ENCODE measurements around the gene PRDM2.

PRDM2 gene

GRCh38 chr1:13735168-13735930 is 35.4 kb downstream of the PRDM2 start:
- Histone ChIP-seq H3K27me3 (ENCODE audit: control insufficient read depth, insufficient read depth, low read length) (no peaks in the 10 kb centered on the region), H3K4me1 (ENCODE audit: control insufficient read depth, insufficient read depth, low read length) (no peaks in the 10 kb centered on the region), H3K9me3 (ENCODE audit: control insufficient read depth, insufficient read depth, low read depth, low read length) (no peaks in the 10 kb centered on the region), H3K9ac (ENCODE audit: low read length) (no peak overlapping the region), H3K4me3 (ENCODE audit: low read depth, low read length) (no peak overlapping the region), H3K27ac (ENCODE audit: low read depth, low read length) (no peak overlapping the region), H3K36me3 (ENCODE audit: control insufficient read depth, insufficient read depth, low read length) (no peaks in the 10 kb centered on the region)

- Histone ChIP-seq H3K4me1 (ENCODE audit: control insufficient read depth, insufficient read depth, low read length) (no peaks in the 10 kb centered on the region), H3K27ac (ENCODE audit: low read depth, low read length) (no peak overlapping the region), H3K27me3 (ENCODE audit: control insufficient read depth, insufficient read depth, low read length) (no peaks in the 10 kb centered on the region), H3K36me3 (ENCODE audit: control insufficient read depth, insufficient read depth, low read length) (peaks cover 3% of the 10 kb centered on the region; the same call in 1 of the 2 replicates), H3K9me3 (ENCODE audit: control insufficient read depth, insufficient read depth, low read depth, low read length) (no peaks in the 10 kb centered on the region), H3K4me3 (ENCODE audit: low read depth, low read length) (no peak overlapping the region), H3K9ac (ENCODE audit: low read length) (no peak overlapping the region)
Measured at GRCh38 chr1:13737398-13737797, 37.4 kb downstream of the PRDM2 start.

- Histone ChIP-seq H3K9me3 (ENCODE audit: control insufficient read depth, insufficient read depth, low read depth, low read length) (no peaks in the 10 kb centered on the region), H3K4me3 (ENCODE audit: low read depth, low read length) (no peak overlapping the region), H3K9ac (ENCODE audit: low read length) (no peak overlapping the region), H3K36me3 (ENCODE audit: control insufficient read depth, insufficient read depth, low read length) (peaks cover 6% of the 10 kb centered on the region; the same call in 1 of the 2 replicates), H3K27ac (ENCODE audit: low read depth, low read length) (no peak overlapping the region), H3K27me3 (ENCODE audit: control insufficient read depth, insufficient read depth, low read length) (peaks cover 11% of the 10 kb centered on the region), H3K4me1 (ENCODE audit: control insufficient read depth, insufficient read depth, low read length) (peaks cover 5% of the 10 kb centered on the region; the same call in 1 of the 2 replicates)
Measured at GRCh38 chr1:13746342-13746741, 46.4 kb downstream of the PRDM2 start.

GRCh38 chr1:13748610-13749505 is 48.9 kb downstream of the PRDM2 start:
- Histone ChIP-seq H3K27ac (ENCODE audit: low read depth, low read length) (no peak overlapping the region), H3K4me3 (ENCODE audit: low read depth, low read length) (peak overlapping the region; percentile 96), H3K4me1 (ENCODE audit: control insufficient read depth, insufficient read depth, low read length) (peaks cover 9% of the 10 kb centered on the region), H3K9ac (ENCODE audit: low read length) (peak overlapping the region; percentile 67), H3K9me3 (ENCODE audit: control insufficient read depth, insufficient read depth, low read depth, low read length) (no peaks in the 10 kb centered on the region), H3K36me3 (ENCODE audit: control insufficient read depth, insufficient read depth, low read length) (0 out of 2 replicates have a peak, but pooled peaks cover 3% of the 10 kb centered on the region), H3K27me3 (ENCODE audit: control insufficient read depth, insufficient read depth, low read length) (peaks cover 11% of the 10 kb centered on the region)

- peaks cover 13% of the 10 kb centered on the region for H3K4me1 ChIP-seq (ENCODE audit: control insufficient read depth, insufficient read depth, low read length)
- 0 out of 2 replicates have a peak, but pooled peaks cover 7% of the 10 kb centered on the region for H3K36me3 ChIP-seq (ENCODE audit: control insufficient read depth, insufficient read depth, low read length)
- peak overlapping the region; percentile 77 for H3K4me3 ChIP-seq (ENCODE audit: low read depth, low read length)
- H3K9ac ChIP-seq (ENCODE audit: low read length) = peak overlapping the region; percentile 85
- no peaks in the 10 kb centered on the region for H3K9me3 ChIP-seq (ENCODE audit: control insufficient read depth, insufficient read depth, low read depth, low read length)
- H3K27ac ChIP-seq (ENCODE audit: low read depth, low read length) = peak overlapping the region; percentile 71; the same call in 1 of the 2 replicates
- peaks cover 11% of the 10 kb centered on the region for H3K27me3 ChIP-seq (ENCODE audit: control insufficient read depth, insufficient read depth, low read length)
Measured at GRCh38 chr1:13749543-13750341, 49.8 kb downstream of the PRDM2 start.

DNA sequence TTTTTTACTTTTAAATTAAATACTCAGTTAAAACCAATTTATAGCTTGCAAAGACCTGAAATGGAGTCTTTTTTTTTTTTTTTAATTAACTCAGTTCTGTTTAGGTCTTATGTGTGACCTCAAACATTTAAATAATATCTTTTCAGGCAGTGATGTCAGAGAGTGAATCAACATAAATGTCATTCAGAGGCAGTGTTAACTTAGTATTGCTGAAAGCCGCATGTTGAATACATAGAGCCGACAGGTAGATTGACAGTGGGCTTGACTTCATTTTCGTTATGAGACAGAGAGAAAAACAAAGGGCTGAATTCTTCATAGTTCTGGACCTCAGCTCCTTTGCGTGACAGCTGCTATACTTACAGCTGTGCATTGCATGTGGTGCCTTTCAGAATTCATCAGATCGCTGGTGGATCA is 51.5 kb downstream of the PRDM2 start:
- 0 out of 2 replicates have a peak, but pooled peaks cover 7% of the 10 kb centered on the region for H3K36me3 ChIP-seq (ENCODE audit: control insufficient read depth, insufficient read depth, low read length)
- no peaks in the 10 kb centered on the region for H3K9me3 ChIP-seq (ENCODE audit: control insufficient read depth, insufficient read depth, low read depth, low read length)
- peaks cover 11% of the 10 kb centered on the region for H3K27me3 ChIP-seq (ENCODE audit: control insufficient read depth, insufficient read depth, low read length)
- H3K4me3 ChIP-seq (ENCODE audit: low read depth, low read length) = no peak overlapping the region
- H3K27ac ChIP-seq (ENCODE audit: low read depth, low read length) = no peak overlapping the region
- peaks cover 13% of the 10 kb centered on the region for H3K4me1 ChIP-seq (ENCODE audit: control insufficient read depth, insufficient read depth, low read length)
- H3K9ac ChIP-seq (ENCODE audit: low read length) = no peak overlapping the region

GRCh38 chr1:13751985-13752384 is 52.0 kb downstream of the PRDM2 start:
- Histone ChIP-seq H3K4me1 (ENCODE audit: control insufficient read depth, insufficient read depth, low read length) (peaks cover 13% of the 10 kb centered on the region), H3K36me3 (ENCODE audit: control insufficient read depth, insufficient read depth, low read length) (0 out of 2 replicates have a peak, but pooled peaks cover 7% of the 10 kb centered on the region), H3K4me3 (ENCODE audit: low read depth, low read length) (no peak overlapping the region), H3K9ac (ENCODE audit: low read length) (no peak overlapping the region), H3K27me3 (ENCODE audit: control insufficient read depth, insufficient read depth, low read length) (peaks cover 11% of the 10 kb centered on the region), H3K27ac (ENCODE audit: low read depth, low read length) (no peak overlapping the region), H3K9me3 (ENCODE audit: control insufficient read depth, insufficient read depth, low read depth, low read length) (no peaks in the 10 kb centered on the region)

DNA sequence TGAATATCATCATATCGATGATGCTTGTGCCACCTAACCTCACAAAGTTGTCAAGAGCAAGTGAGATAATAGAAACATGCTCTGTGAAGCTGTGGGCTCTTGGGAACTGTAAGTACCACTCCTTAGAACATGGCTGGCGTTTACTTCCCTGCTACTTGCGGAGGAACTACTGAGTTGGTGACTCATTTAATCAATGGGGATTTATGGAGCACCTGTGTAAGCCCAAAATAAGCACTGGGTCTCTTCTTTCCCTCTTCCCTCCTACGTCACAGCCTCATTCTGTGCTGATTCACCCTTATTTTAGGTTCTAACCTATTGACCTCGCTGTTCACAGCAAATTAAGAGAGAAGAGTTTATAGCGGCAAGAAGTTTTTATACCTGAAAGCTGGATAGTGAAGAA is 52.9 kb downstream of the PRDM2 start:
- H3K9me3 ChIP-seq (ENCODE audit: control insufficient read depth, insufficient read depth, low read depth, low read length) = no peaks in the 10 kb centered on the region
- H3K4me3 ChIP-seq (ENCODE audit: low read depth, low read length) = no peak overlapping the region
- H3K27me3 ChIP-seq (ENCODE audit: control insufficient read depth, insufficient read depth, low read length) = peaks cover 8% of the 10 kb centered on the region
- 0 out of 2 replicates have a peak, but pooled peaks cover 7% of the 10 kb centered on the region for H3K36me3 ChIP-seq (ENCODE audit: control insufficient read depth, insufficient read depth, low read length)
- no peak overlapping the region for H3K9ac ChIP-seq (ENCODE audit: low read length)
- no peak overlapping the region for H3K27ac ChIP-seq (ENCODE audit: low read depth, low read length)
- H3K4me1 ChIP-seq (ENCODE audit: control insufficient read depth, insufficient read depth, low read length) = peaks cover 15% of the 10 kb centered on the region

- peaks cover 13% of the 10 kb centered on the region for H3K4me1 ChIP-seq (ENCODE audit: control insufficient read depth, insufficient read depth, low read length)
- no peak overlapping the region for H3K27ac ChIP-seq (ENCODE audit: low read depth, low read length)
- H3K4me3 ChIP-seq (ENCODE audit: low read depth, low read length) = no peak overlapping the region
- H3K9me3 ChIP-seq (ENCODE audit: control insufficient read depth, insufficient read depth, low read depth, low read length) = no peaks in the 10 kb centered on the region
- 0 out of 2 replicates have a peak, but pooled peaks cover 7% of the 10 kb centered on the region for H3K36me3 ChIP-seq (ENCODE audit: control insufficient read depth, insufficient read depth, low read length)
- H3K27me3 ChIP-seq (ENCODE audit: control insufficient read depth, insufficient read depth, low read length) = no peaks in the 10 kb centered on the region
- H3K9ac ChIP-seq (ENCODE audit: low read length) = no peak overlapping the region
Measured at GRCh38 chr1:13753636-13754402, 53.8 kb downstream of the PRDM2 start.

Measured in HUES6 (cell line).